Anterior cingulate cortex (tissue), 58 donors: ENCODE results near the gene FAM13A.
"Not testable (repeated sequence)": the region's sequence is repeated elsewhere in the genome, so short reads cannot be mapped to it uniquely, and the experiment has no call there.

ENCODE experiments used
- DNase-seq, 58 donors: peaks; one replicate each; lab custom pipeline; 2025; lab: John Stamatoyannopoulos, UW

FAM13A gene

GRCh38 chr4:88911246-88912212, 145.5 kb downstream of the FAM13A start:
- DNase-seq: no peak

- DNase-seq: no peak
Measured at GRCh38 chr4:88910101-88910500, 146.9 kb downstream of the FAM13A start.

DNA sequence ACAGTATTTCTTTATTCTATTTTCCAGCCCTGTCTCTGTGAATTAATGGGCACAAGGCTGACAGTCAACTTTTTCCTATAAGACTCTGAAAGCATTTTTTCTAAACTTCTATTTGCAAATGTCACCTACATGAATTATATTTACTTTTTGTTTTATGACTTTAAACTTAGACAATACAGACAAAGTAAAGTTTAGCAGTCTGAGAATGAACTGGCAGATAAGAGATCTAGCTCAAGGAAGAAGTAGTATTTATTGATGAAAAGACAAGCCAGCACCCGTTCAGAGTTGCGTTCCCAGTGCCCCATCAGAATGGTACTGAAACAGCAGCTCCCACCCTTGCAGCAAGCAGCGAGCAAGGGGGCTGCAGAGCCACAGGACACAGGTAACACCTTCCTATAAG, 148.5 kb downstream of the FAM13A start:
- no peak for DNase-seq

GRCh38 chr4:88908003-88908402, 149.0 kb downstream of the FAM13A start:
- DNase-seq: peak in 1 of 58 donors; percentile 14

DNA sequence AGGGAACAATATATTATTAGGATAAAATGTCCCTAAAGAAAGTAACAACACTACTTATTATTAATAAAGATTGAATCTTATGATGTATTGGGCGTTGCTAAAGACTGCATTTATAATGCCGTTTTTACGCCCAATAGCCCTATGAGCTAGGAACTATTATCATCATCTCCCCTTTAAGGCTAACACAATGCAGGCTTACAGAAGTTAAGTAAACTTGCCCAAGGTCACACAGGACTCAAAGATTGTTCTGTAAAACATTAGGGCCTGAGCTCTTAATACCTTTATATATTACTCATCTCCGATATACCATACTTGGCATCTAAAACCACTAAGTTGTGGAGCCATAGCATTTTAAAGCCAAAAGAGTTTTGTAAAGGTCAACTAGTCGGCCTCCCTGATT, 149.5 kb downstream of the FAM13A start:
- DNase-seq: no peak

DNA sequence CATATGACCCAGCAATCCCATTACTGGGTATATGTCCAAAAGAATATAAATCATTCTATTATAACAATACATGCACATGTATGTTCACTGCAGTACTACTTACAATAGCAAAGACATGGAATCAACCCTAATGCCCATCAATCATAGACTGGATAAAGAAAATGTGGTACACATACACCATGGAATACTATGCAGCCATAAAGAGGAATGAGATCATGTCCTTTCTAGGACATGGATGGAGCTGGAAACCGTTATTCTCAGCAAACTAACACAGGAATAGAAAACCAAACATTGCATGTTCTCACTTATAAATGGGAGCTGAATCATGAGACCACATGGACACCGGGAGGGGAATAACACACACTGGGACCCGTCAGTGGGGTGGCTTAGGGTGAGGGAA, 152.7 kb downstream of the FAM13A start:
- DNase-seq: not testable (repeated sequence)

- no peak for DNase-seq
Measured at GRCh38 chr4:88900432-88900831, 156.6 kb downstream of the FAM13A start.

DNA sequence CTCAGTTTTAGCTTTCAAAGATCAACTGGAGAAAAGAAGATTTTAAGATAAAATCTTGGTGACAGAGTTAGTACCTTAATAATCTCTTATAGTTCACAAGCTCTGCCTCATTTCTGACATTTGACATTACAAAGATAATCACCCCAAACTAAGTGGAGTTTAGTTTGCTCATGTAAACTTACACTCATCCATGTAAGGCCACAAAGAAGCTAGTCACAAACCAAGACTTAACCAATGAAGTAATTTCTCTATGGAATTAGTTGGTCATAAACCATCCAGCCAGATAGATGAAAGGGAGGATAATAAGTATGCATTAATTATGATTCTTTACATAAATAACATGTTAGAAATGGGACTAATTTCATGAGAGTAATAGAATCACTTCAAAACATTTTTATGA, 159.2 kb downstream of the FAM13A start:
- DNase-seq: no peak

GRCh38 chr4:88897180-88897579, 159.8 kb downstream of the FAM13A start:
- DNase-seq: peak in 1 of 58 donors; percentile 0

GRCh38 chr4:88893961-88894360, 163.0 kb downstream of the FAM13A start:
- DNase-seq: no peak

GRCh38 chr4:88892646-88893045, 164.3 kb downstream of the FAM13A start:
- no peak for DNase-seq

DNA sequence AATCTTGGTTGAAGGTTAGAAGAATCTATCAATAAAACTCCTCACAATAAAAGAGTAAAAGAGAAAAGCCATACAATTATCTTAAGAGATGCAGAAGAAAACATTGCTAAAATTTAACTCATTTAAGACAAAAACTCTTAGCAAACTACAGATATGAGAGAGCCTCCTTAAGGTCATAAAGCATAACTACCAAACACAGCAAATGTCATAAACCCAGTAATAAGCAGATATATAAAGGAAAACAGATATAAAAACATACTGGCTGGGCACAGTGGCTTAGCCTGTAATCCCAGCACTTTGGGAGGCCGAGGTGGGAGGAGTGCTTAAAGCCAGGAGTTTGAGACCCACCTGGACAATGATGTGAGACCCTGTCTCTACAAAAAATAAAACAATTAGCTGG, 165.3 kb downstream of the FAM13A start:
- DNase-seq: no peak

- not testable (repeated sequence) for DNase-seq
Measured at GRCh38 chr4:88887409-88887808, 169.6 kb downstream of the FAM13A start.

GRCh38 chr4:88881227-88881569, 175.8 kb downstream of the FAM13A start:
- no peak for DNase-seq

DNA sequence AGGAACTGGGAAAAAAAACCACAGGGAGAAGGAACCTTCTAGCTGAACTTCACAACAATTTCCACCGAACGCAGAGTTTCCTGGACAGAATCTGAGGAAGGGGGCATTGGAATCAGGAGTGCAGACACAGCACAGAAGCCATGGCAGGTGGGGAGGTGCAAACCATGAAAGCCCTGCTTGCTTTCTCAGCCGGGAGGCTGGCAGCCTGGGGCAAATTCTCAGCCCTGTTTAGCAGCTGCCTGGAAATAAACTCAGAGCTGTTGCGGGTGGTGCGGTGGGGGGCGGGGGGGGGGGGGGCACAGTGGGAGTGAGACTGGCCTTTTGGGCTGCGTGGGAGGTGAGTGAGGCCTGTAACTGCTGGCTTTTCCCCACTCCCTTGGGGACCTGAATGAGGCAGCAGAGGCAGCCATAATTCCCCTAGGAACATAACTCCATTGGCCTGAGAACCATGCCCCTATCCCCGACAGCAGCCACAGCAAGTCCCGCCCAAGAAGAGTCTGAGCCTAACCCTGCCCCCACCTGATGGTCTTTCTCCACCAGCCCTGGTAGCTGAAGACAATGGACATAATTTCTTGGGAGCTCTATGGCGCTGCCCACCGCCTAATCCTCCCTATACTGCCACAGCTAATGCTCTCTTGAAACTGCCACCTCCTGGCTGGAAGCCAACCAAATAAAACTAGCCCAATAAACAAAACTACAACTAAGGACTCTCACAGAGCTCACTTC, 176.3 kb downstream of the FAM13A start:
- DNase-seq: no peak

GRCh38 chr4:88879991-88880390, 177.0 kb downstream of the FAM13A start:
- no peak for DNase-seq

- DNase-seq: no peak
Measured at GRCh38 chr4:88878642-88879041, 178.3 kb downstream of the FAM13A start.

- DNase-seq: no peak
Measured at GRCh38 chr4:88870428-88870827, 186.6 kb downstream of the FAM13A start.

DNA sequence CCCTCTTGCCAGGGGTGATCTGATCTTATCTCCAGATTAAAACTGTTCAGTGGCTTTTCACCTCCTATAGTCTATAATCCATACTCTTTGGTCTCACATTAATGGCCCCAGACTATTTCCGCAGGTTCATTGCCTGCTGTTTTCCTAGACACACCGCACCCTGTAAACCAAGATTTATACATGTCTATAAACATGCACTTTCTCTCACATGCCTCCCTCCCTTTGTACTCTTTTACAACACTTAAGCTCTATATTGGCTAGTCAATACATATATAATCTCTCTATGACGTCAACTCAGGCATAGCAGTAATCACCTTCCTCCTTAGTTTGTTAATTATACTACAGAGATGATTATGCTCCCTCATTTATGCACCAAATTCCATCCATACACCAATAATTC, 188.5 kb downstream of the FAM13A start:
- DNase-seq: no peak

DNA sequence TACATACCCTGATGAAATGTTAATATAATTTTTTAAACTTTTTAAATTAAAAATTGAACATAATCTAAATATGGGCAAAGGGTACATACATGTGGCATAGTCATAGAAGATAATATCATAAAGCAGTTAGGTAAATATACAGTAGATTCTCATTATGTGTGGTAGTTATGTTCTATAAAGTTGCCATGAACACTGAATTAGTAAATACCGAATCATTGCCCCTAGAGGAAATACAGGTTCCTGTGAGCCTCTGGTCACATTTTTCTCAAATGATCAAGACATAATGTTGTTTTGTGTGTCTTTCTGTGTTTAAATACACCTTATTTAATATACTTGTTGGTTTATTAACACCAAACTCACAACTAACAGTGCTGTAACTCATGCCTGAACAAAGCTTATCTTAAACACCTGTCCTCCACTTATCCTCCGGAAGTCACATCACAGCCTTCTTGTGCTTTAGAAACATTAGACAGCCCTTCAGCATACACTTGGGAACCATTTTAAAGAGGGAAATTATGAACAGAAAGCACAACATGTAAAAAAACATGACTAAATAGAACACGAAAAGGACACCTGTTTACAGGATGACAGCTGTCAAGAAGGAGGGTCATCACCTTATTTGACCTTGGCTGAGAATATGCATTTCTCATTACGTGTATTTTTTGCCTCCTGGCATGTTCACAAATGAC, 190.0 kb downstream of the FAM13A start:
- DNase-seq: no peak

- no peak for DNase-seq
Measured at GRCh38 chr4:88865466-88865865, 191.5 kb downstream of the FAM13A start.
